Measurements from ENCODE around the gene POLR1F. TPM values are rescaled to one million over a fixed set of nuclear protein-coding genes. Genes with fewer than 3 reads are reported as not detected.
A peak's percentile ranks its signal among the peaks of the same experiment; 100 is the strongest.

The POLR1F gene
- total and polyA plus RNA-seq, 7 donors, result 4.2 to 17.5 (median 10.6) TPM

DNA sequence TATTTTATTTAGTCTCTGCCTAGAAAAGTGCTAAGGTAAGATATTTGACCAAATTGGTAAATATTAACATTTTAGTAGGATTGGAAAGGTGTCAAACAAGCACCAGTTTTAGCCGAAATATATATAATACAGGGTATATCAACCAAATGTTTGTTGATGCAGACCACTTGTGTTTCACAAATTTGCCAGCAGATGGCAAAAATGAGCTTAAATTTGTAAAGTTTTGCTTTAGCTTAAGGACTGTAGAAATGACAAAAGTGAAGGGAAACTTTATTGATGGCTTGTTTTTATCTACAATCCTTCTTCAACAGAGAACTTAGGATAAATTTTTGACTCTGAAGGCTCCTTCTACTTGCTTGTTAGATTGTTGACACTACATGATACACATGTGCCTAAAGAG is 4.8 kb upstream of the POLR1F start:
- WGBS, 3 donors, result 34 to 49% (median 40%) methylated on average over 1 of the region's 1 CpG
- DNase-seq (no peak), ATAC-seq (no peak)

DNA sequence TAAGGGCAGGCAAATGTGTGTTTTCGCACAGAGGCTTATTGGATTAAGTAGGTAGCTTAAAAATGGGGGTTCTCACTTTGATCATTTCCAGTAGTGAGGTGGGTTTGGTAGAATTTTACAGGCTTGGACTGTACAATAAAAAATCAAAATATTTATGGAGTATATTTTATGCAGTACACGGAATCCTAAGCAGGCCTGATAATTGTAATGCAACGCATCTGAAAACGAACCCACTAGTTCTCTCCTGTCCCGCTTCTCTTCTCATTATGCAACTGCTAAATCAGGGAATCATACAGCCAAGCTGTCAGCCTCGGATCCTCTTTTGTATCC is 377 bp upstream of the POLR1F start:
- DNase-seq (no peak), ATAC-seq (peak in 1 of 4 donors; percentile 6)
- H3K27ac ChIP-seq, result peak overlapping the region; percentile 81
- peaks cover 0 to 3% of the 10 kb centered on the region in 2 donors for H3K36me3 ChIP-seq (ENCODE audit: insufficient read depth in 1 of 2, low read depth in 1 of 2)
- H3K9me3 ChIP-seq, result no peaks in the 10 kb centered on the region
- H3K4me1 ChIP-seq, result peaks cover 11% of the 10 kb centered on the region
- 38 to 45% (median 40%) methylated on average over 6 of the region's 6 CpGs for WGBS, 3 donors
- TF ChIP-seq, protein P1, sequence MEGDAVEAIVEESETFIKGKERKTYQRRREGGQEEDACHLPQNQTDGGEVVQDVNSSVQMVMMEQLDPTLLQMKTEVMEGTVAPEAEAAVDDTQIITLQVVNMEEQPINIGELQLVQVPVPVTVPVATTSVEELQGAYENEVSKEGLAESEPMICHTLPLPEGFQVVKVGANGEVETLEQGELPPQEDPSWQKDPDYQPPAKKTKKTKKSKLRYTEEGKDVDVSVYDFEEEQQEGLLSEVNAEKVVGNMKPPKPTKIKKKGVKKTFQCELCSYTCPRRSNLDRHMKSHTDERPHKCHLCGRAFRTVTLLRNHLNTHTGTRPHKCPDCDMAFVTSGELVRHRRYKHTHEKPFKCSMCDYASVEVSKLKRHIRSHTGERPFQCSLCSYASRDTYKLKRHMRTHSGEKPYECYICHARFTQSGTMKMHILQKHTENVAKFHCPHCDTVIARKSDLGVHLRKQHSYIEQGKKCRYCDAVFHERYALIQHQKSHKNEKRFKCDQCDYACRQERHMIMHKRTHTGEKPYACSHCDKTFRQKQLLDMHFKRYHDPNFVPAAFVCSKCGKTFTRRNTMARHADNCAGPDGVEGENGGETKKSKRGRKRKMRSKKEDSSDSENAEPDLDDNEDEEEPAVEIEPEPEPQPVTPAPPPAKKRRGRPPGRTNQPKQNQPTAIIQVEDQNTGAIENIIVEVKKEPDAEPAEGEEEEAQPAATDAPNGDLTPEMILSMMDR (IDR thresholded peaks at IDR 0.05), result no peak
- no peaks in the 10 kb centered on the region for H3K27me3 ChIP-seq (ENCODE audit: insufficient read depth in 3 of 3, low read length in 2 of 3)
- intact Hi-C loops (cut with DNase I), result loop anchor here in 1 of 2 donors (2.0 kb wide), 1 partner anchor 890 kb away; no protein-coding TSS in a partner anchor
- peak overlapping the region; percentile 89 for H3K4me3 ChIP-seq

More for the DNA sequence above, 4.8 kb upstream of the POLR1F start:
- no peaks in the 10 kb centered on the region for H3K9me3 ChIP-seq
- no peaks in the 10 kb centered on the region for H3K36me3 ChIP-seq (ENCODE audit: insufficient read depth in 1 of 2, low read depth in 1 of 2)
- H3K4me3 ChIP-seq, result no peak overlapping the region
- H3K27ac ChIP-seq, result no peak overlapping the region
- H3K27me3 ChIP-seq (ENCODE audit: insufficient read depth in 3 of 3, low read length in 2 of 3), result peaks cover 0 to 3% (median 0%) of the 10 kb centered on the region in 3 donors
- no peaks in the 10 kb centered on the region for H3K4me1 ChIP-seq
- intact Hi-C loops (cut with DNase I), result loop anchor here in 1 of 2 donors (5.0 kb wide), 1 partner anchor 884 kb away; no protein-coding TSS in a partner anchor
- TF ChIP-seq, protein P1 (IDR thresholded peaks at IDR 0.05), result peak; percentile 38

DNA sequence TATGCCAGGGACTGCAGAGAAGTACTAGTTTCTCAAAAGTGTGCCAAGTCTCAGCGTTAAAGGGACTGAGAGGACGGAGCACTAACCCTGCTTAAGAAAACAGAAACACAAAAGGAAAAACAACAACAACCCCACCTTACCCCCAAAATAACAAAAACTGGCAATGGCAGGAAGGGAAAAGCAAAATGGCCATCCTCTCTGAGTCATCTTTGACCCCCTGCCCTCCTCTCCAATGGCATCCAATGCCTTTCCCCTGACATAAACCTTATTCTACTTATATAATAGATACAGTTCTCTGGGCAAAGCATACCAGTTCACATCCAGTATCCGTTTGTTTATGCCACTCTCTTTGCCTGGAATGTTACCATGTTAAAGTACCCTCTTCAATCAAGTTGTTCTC is 1.6 kb downstream of the POLR1F start:
- TF ChIP-seq, protein P1 (IDR thresholded peaks at IDR 0.05), result no peak
- DNase-seq, result no peak
- intact Hi-C loops (cut with DNase I), result no loop called here
- no peaks in the 10 kb centered on the region for H3K9me3 ChIP-seq
- no peak for ATAC-seq
- H3K36me3 ChIP-seq (ENCODE audit: insufficient read depth in 1 of 2, low read depth in 1 of 2), result peaks cover 0 to 18% of the 10 kb centered on the region in 2 donors
- no peak overlapping the region for H3K27ac ChIP-seq
- H3K4me3 ChIP-seq, result peak overlapping the region; percentile 89
- peaks cover 11% of the 10 kb centered on the region for H3K4me1 ChIP-seq
- WGBS, 3 donors, result 52 to 59% (median 58%) methylated on average over 3 of the region's 3 CpGs
- no peaks in the 10 kb centered on the region for H3K27me3 ChIP-seq (ENCODE audit: insufficient read depth in 3 of 3, low read length in 2 of 3)

DNA sequence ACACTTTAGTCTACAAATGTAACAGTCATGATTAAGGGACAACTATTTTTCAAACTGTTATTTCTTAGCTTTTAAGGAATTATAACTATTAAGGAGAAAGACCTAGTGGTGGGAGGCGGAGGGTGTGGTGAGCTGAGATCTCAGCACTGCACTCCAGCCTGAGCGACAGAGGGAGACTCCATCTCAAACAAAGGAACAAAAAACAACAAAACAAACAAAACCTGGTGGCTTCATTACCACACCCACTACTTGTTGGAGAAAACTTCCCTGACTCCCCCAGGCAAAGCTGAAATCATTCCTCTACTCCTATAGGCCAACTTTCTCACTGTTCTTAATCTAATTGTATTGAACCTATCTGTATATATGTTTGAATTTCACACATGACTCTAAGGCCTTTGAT is 3.2 kb downstream of the POLR1F start:
- intact Hi-C loops (cut with DNase I), result no loop called here
- WGBS, 3 donors, result 78 to 86% (median 81%) methylated on average over 2 of the region's 2 CpGs
- H3K27ac ChIP-seq, result no peak overlapping the region
- H3K27me3 ChIP-seq (ENCODE audit: insufficient read depth in 3 of 3, low read length in 2 of 3), result no peaks in the 10 kb centered on the region
- TF ChIP-seq, protein P1 (IDR thresholded peaks at IDR 0.05), result no peak
- DNase-seq (no peak), ATAC-seq (no peak)
- no peak overlapping the region for H3K4me3 ChIP-seq
- no peaks in the 10 kb centered on the region for H3K9me3 ChIP-seq
- peaks cover 11% of the 10 kb centered on the region for H3K4me1 ChIP-seq
- H3K36me3 ChIP-seq (ENCODE audit: insufficient read depth in 1 of 2, low read depth in 1 of 2), result peaks cover 2 to 34% of the 10 kb centered on the region in 2 donors

DNA sequence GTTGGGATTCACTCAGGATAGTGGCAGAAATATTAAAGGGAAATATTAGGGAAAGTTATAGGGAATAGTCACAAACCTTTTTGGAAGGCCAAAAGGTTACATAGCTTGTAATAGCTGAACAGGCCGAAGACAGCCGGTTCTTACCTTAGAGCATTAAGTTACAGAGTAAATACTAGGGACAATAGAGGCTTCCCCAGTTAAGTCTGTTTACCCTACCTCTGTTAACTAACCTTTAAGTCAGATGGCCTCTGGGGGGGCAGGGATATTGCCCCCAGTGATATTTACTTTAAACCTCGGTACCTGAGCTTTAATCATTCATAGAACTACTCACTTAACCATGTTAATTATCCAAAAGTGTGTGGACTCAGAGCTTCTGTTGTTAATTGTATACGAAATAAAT is 7.4 kb downstream of the POLR1F start:
- TF ChIP-seq, protein P1 (IDR thresholded peaks at IDR 0.05), result no peak
- Histone ChIP-seq H3K36me3 (ENCODE audit: insufficient read depth in 1 of 2, low read depth in 1 of 2) (peaks cover 2 to 65% of the 10 kb centered on the region in 2 donors), H3K4me1 (no peaks in the 10 kb centered on the region), H3K4me3 (no peak overlapping the region), H3K27ac (no peak overlapping the region), H3K9me3 (no peaks in the 10 kb centered on the region), H3K27me3 (ENCODE audit: insufficient read depth in 3 of 3, low read length in 2 of 3) (no peaks in the 10 kb centered on the region)
- WGBS, 3 donors, result 72 to 74% (median 73%) methylated on average over 4 of the region's 4 CpGs
- ATAC-seq (no peak), DNase-seq (no peak)
- intact Hi-C loops (cut with DNase I), result no loop called here

Data from psoas muscle (tissue), 8 donors.